ENCODE results near the gene ADCY6.

ADCY6 gene

GRCh38 chr12:48807981-48808380 lies 19.1 kb upstream of the ADCY6 start:
- H3K4me3 ChIP-seq (ENCODE audit: low read length): no peak overlapping the region
- no peak for TF ChIP-seq CTCF (conservative IDR thresholded peaks at IDR 0.05; ENCODE audit: low read depth, low read length)
- DNase-seq (ENCODE audit: low read depth): no peak

- H3K4me3 ChIP-seq (ENCODE audit: low read length): no peak overlapping the region
- no peak for TF ChIP-seq CTCF (conservative IDR thresholded peaks at IDR 0.05; ENCODE audit: low read depth, low read length)
Observed at GRCh38 chr12:48803675-48804074, 14.8 kb upstream of the ADCY6 start.

GRCh38 chr12:48800971-48801370 lies 12.1 kb upstream of the ADCY6 start:
- no peak overlapping the region for H3K4me3 ChIP-seq (ENCODE audit: low read length)
- TF ChIP-seq CTCF (conservative IDR thresholded peaks at IDR 0.05; ENCODE audit: low read depth, low read length): no peak
- no peak for DNase-seq (ENCODE audit: low read depth)

More at GRCh38 chr12:48803675-48804074, 14.8 kb upstream of the ADCY6 start:
- no peak for DNase-seq (ENCODE audit: low read depth)

- H3K4me3 ChIP-seq (ENCODE audit: low read length): no peak overlapping the region
- no peak for DNase-seq (ENCODE audit: low read depth)
- TF ChIP-seq CTCF (conservative IDR thresholded peaks at IDR 0.05; ENCODE audit: low read depth, low read length): no peak
Observed at GRCh38 chr12:48800457-48800856, 11.6 kb upstream of the ADCY6 start.

- no peak for TF ChIP-seq CTCF (conservative IDR thresholded peaks at IDR 0.05; ENCODE audit: low read depth, low read length)
- H3K4me3 ChIP-seq (ENCODE audit: low read length): no peak overlapping the region
- no peak for DNase-seq (ENCODE audit: low read depth)
Observed at GRCh38 chr12:48796976-48797375, 8.1 kb upstream of the ADCY6 start.

- no peak overlapping the region for H3K4me3 ChIP-seq (ENCODE audit: low read length)
- no peak for DNase-seq (ENCODE audit: low read depth)
- peak; percentile 98 for TF ChIP-seq CTCF (conservative IDR thresholded peaks at IDR 0.05; ENCODE audit: low read depth, low read length)
Observed at GRCh38 chr12:48795550-48796455, 6.9 kb upstream of the ADCY6 start.

- TF ChIP-seq CTCF (conservative IDR thresholded peaks at IDR 0.05; ENCODE audit: low read depth, low read length): no peak
- DNase-seq (ENCODE audit: low read depth): no peak
- H3K4me3 ChIP-seq (ENCODE audit: low read length): no peak overlapping the region
Observed at GRCh38 chr12:48794870-48795269, 6.0 kb upstream of the ADCY6 start.
